ENCODE measurements around the gene HNRNPUL1.

DNA sequence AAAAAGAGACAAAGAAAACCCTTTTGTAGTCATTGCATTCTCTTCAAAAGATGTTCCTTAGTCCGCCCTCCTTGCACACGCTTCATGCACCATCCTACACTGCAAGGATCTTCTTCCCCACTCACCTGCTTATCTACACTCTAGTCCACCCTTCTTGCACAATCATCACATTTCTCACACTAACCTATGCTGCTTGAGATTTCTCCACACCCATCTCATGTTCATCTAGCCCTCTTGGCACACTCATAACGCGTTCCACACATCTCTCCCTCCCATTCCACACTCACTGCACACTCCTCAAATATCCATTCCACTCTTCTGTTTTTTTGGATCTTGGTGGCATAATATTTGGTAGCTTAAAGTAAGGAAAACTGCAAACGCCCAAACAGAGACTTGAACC, 22.3 kb upstream of the HNRNPUL1 start:
- TF ChIP-seq, protein P1, sequence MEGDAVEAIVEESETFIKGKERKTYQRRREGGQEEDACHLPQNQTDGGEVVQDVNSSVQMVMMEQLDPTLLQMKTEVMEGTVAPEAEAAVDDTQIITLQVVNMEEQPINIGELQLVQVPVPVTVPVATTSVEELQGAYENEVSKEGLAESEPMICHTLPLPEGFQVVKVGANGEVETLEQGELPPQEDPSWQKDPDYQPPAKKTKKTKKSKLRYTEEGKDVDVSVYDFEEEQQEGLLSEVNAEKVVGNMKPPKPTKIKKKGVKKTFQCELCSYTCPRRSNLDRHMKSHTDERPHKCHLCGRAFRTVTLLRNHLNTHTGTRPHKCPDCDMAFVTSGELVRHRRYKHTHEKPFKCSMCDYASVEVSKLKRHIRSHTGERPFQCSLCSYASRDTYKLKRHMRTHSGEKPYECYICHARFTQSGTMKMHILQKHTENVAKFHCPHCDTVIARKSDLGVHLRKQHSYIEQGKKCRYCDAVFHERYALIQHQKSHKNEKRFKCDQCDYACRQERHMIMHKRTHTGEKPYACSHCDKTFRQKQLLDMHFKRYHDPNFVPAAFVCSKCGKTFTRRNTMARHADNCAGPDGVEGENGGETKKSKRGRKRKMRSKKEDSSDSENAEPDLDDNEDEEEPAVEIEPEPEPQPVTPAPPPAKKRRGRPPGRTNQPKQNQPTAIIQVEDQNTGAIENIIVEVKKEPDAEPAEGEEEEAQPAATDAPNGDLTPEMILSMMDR (IDR thresholded peaks at IDR 0.05): no peak
- TF ChIP-seq POLR2A (IDR thresholded peaks at IDR 0.05): no peak
